Measurements from ENCODE around the gene RHAG. TPM values are rescaled to one million over a fixed set of nuclear protein-coding genes. Genes with fewer than 3 reads are reported as not detected.
"Not testable (repeated sequence)": the region's sequence is repeated elsewhere in the genome, so short reads cannot be mapped to it uniquely, and the experiment has no call there.

Gene RHAG
- total and polyA plus RNA-seq, 10 donors, result 0.35 to 14.7 (median 2.6) TPM; not detected in 3

DNA sequence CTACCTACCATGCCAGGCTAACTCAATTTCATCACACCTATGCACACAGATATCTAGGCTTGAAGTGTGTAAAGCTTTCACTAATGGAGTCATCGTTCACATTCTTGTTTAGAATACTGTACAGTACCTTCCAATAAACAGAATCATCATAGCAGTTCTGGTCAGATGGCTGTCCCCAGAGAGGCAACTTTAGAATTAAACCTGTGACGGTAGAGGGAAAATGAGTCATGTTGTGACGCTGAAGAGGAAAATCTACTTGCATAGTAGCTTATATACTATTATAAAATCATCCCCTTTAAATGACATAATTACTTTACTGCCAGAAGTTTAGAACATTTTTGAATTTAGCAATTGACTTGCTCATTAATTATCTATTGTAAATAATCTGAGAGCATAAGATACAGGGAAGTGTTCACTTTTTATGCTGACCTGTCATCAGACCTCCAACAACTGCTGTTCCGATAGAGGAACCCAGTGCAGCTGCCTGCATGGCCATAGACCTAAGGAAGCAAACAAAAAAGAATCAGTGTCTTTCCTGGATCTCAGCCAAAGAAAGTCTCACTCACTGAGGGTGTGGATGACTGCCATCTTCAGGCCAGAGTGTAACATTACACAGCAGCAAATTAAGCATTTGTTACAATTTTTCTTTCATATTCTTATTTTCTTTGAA lies 29.8 kb downstream of the RHAG start:
- Histone ChIP-seq H3K27ac (no peak overlapping the region), H3K4me3 (no peak overlapping the region), H3K36me3 (no peaks in the 10 kb centered on the region), H3K4me1 (no peaks in the 10 kb centered on the region), H3K9me3 (peaks cover 0 to 3% (median 0%) of the 10 kb centered on the region in 8 donors), H3K27me3 (replicated peaks in 1 of 7) (no peaks in the 10 kb centered on the region)
- WGBS, 5 donors, result 47 to 54% (median 51%) methylated on average over 4 of the region's 4 CpGs
- intact Hi-C loops (cut with DNase I; ENCODE audit: low total_unique reads), result loop anchor here (10.0 kb wide), 1 partner anchor 72 kb away; no protein-coding TSS in a partner anchor
- DNase-seq, result no peak
- TF ChIP-seq POLR2AphosphoS5 (IDR thresholded peaks at IDR 0.05) (peak in 1 of 3 donors; percentile 44), POLR2A (IDR thresholded peaks at IDR 0.05) (no peak)
- TF ChIP-seq, protein P1, sequence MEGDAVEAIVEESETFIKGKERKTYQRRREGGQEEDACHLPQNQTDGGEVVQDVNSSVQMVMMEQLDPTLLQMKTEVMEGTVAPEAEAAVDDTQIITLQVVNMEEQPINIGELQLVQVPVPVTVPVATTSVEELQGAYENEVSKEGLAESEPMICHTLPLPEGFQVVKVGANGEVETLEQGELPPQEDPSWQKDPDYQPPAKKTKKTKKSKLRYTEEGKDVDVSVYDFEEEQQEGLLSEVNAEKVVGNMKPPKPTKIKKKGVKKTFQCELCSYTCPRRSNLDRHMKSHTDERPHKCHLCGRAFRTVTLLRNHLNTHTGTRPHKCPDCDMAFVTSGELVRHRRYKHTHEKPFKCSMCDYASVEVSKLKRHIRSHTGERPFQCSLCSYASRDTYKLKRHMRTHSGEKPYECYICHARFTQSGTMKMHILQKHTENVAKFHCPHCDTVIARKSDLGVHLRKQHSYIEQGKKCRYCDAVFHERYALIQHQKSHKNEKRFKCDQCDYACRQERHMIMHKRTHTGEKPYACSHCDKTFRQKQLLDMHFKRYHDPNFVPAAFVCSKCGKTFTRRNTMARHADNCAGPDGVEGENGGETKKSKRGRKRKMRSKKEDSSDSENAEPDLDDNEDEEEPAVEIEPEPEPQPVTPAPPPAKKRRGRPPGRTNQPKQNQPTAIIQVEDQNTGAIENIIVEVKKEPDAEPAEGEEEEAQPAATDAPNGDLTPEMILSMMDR (IDR thresholded peaks at IDR 0.05 in 8 of 11, conservative IDR thresholded peaks at IDR 0.05 in 3 of 11), result peak; percentile 35 to 71 (median 60)

DNA sequence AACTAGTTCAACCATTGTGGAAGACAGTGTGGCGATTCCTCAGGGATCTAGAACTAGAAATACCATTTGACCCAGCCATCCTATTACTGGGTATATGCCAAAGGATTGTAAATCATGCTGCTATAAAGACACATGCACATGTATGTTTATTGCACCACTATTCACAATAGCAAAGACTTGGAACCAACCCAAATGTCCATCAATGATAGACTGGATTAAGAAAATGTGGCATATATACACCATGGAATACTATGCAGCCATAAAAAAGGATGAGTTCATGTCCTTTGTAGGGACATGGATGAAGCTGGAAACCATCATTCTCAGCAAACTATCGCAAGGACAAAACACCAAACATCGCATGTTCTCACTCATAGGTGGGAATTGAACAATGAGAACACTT lies 32.6 kb downstream of the RHAG start:
- H3K4me1 ChIP-seq; H3K9me3 ChIP-seq; DNase-seq; H3K36me3 ChIP-seq; H3K27ac ChIP-seq; H3K4me3 ChIP-seq; H3K27me3 ChIP-seq (replicated peaks in 1 of 7): not testable (repeated sequence)
- intact Hi-C loops (cut with DNase I; ENCODE audit: low total_unique reads), result loop anchor here (10.0 kb wide), 1 partner anchor 69 kb away; no protein-coding TSS in a partner anchor
- WGBS, 5 donors, result 81 to 100% (median 85%) methylated on average over 2 to 3 of the region's 3 CpGs

- intact Hi-C loops (cut with DNase I; ENCODE audit: low total_unique reads); H3K27ac ChIP-seq; DNase-seq; H3K4me1 ChIP-seq; H3K9me3 ChIP-seq; H3K27me3 ChIP-seq (replicated peaks in 1 of 7); H3K36me3 ChIP-seq; H3K4me3 ChIP-seq: not testable (repeated sequence)
- WGBS, 5 donors, result 81 to 90% (median 86%) methylated on average over 5 of the region's 5 CpGs
Measured at GRCh38 chr6:49587262-49587661, 49.4 kb downstream of the RHAG start.

GRCh38 chr6:49582529-49582928 lies 54.1 kb downstream of the RHAG start:
- intact Hi-C loops (cut with DNase I; ENCODE audit: low total_unique reads), result no loop called here
- Histone ChIP-seq H3K27me3 (replicated peaks in 1 of 7) (no peaks in the 10 kb centered on the region), H3K4me1 (no peaks in the 10 kb centered on the region), H3K36me3 (no peaks in the 10 kb centered on the region), H3K27ac (no peak overlapping the region), H3K4me3 (no peak overlapping the region), H3K9me3 (no peaks in the 10 kb centered on the region)
- TF ChIP-seq, protein P1 (IDR thresholded peaks at IDR 0.05 in 8 of 11, conservative IDR thresholded peaks at IDR 0.05 in 3 of 11), result no peak
- TF ChIP-seq POLR2A (IDR thresholded peaks at IDR 0.05) (no peak), POLR2AphosphoS5 (IDR thresholded peaks at IDR 0.05) (no peak)
- no peak for DNase-seq
- 72 to 87% (median 84%) methylated on average over 1 of the region's 1 CpG for WGBS, 5 donors

GRCh38 chr6:49579649-49580048 lies 57.0 kb downstream of the RHAG start:
- no peak for TF ChIP-seq POLR2AphosphoS5 (IDR thresholded peaks at IDR 0.05)
- TF ChIP-seq, protein P1 (IDR thresholded peaks at IDR 0.05 in 8 of 11, conservative IDR thresholded peaks at IDR 0.05 in 3 of 11), result no peak
- no peak for TF ChIP-seq POLR2A (IDR thresholded peaks at IDR 0.05)
- no peak for DNase-seq
- no peaks in the 10 kb centered on the region for H3K9me3 ChIP-seq
- H3K4me3 ChIP-seq, result no peak overlapping the region
- H3K36me3 ChIP-seq, result no peaks in the 10 kb centered on the region
- intact Hi-C loops (cut with DNase I; ENCODE audit: low total_unique reads), result no loop called here
- H3K27ac ChIP-seq, result no peak overlapping the region
- no peaks in the 10 kb centered on the region for H3K4me1 ChIP-seq
- H3K27me3 ChIP-seq (replicated peaks in 1 of 7), result no peaks in the 10 kb centered on the region

All from spleen (tissue), 11 donors.